SKM-1 treated with dmso at 0.1 percent for 144 hours (cell line): ENCODE results near the gene KIF26B.
A peak's percentile ranks its signal among the peaks of the same experiment; 100 is the strongest.

Experiments used
- DNase-seq: peaks from one replicate; lab custom pipeline; 2025; ENCODE audit not compliant: unreplicated experiment; lab: John Stamatoyannopoulos, UW

KIF26B gene

GRCh38 chr1:245234217-245235081, 79.7 kb downstream of the KIF26B start:
- DNase-seq: no peak

GRCh38 chr1:245235156-245235555, 80.4 kb downstream of the KIF26B start:
- DNase-seq: no peak

- no peak for DNase-seq
Observed at GRCh38 chr1:245240648-245241165, 85.9 kb downstream of the KIF26B start.

- DNase-seq: no peak
Observed at GRCh38 chr1:245241526-245242130, 86.8 kb downstream of the KIF26B start.

- DNase-seq: no peak
Observed at GRCh38 chr1:245242989-245243388, 88.2 kb downstream of the KIF26B start.

- DNase-seq: no peak
Observed at GRCh38 chr1:245245021-245245667, 90.4 kb downstream of the KIF26B start.

GRCh38 chr1:245246433-245246832, 91.6 kb downstream of the KIF26B start:
- no peak for DNase-seq

GRCh38 chr1:245247356-245247755, 92.6 kb downstream of the KIF26B start:
- no peak for DNase-seq

GRCh38 chr1:245247801-245248200, 93.0 kb downstream of the KIF26B start:
- no peak for DNase-seq

- DNase-seq: no peak
Observed at GRCh38 chr1:245248231-245248731, 93.5 kb downstream of the KIF26B start.

- peak; percentile 82 for DNase-seq
Observed at GRCh38 chr1:245255783-245256182, 101.0 kb downstream of the KIF26B start.

GRCh38 chr1:245256528-245256927, 101.7 kb downstream of the KIF26B start:
- DNase-seq: no peak

GRCh38 chr1:245258271-245258920, 103.6 kb downstream of the KIF26B start:
- no peak for DNase-seq

GRCh38 chr1:245260110-245260882, 105.5 kb downstream of the KIF26B start:
- no peak for DNase-seq

- no peak for DNase-seq
Observed at GRCh38 chr1:245260883-245261282, 106.1 kb downstream of the KIF26B start.

- DNase-seq: no peak
Observed at GRCh38 chr1:245261786-245262185, 107.0 kb downstream of the KIF26B start.

- no peak for DNase-seq
Observed at GRCh38 chr1:245263529-245264095, 108.8 kb downstream of the KIF26B start.

GRCh38 chr1:245264226-245264625, 109.4 kb downstream of the KIF26B start:
- DNase-seq: no peak

GRCh38 chr1:245266105-245266504, 111.3 kb downstream of the KIF26B start:
- no peak for DNase-seq

- DNase-seq: no peak
Observed at GRCh38 chr1:245270063-245270462, 115.3 kb downstream of the KIF26B start.
